Measurements from ENCODE around the gene IMMP2L.
"Not testable (repeated sequence)": the region's sequence is repeated elsewhere in the genome, so short reads cannot be mapped to it uniquely, and the experiment has no call there.

IMMP2L gene

DNA sequence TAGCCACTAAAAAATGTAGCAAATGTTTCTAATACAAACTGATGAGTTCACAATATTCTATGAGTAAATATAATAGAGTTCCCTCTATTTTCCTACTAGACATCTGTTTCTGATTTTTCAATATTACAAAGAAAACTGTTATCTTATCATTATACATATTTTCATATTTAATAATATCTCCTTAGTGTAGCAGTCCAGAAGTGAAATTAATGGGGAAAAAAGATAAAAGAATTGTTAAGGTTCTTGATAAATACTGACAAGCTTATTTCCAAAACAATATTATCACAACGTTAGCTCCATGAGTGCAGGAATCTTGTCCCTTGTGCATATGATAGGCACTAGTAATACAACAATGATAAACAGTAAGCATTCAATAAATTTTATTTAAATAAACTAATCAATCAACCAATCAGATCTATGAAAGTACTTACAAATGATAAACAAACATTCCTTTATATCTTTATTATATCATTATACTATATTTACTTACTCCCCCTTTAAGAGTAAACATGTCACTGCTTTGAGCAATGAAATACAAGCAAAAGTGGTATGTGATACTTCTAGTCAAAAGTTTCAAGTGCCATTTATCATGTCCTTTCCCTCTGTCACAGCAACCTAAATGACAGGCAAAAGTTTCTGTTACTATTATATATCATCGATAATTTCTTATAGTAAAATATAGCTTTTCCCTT is 103.1 kb downstream of the IMMP2L start:
- DNase-seq (ENCODE audit: low read depth) = no peak

DNA sequence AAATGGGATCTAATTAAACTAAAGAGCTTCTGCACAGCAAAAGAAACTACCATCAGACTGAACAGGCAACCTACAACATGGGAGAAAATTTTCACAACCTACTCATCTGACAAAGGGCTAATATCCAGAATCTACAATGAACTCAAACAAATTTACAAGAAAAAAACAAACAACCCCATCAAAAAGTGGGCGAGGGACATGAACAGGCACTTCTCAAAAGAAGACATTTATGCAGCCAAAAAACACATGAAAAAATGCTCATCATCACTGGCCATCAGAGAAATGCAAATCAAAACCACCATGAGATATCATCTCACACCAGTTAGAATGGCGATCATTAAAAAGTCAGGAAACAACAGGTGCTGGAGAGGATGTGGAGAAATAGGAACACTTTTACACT is 111.6 kb downstream of the IMMP2L start:
- DNase-seq (ENCODE audit: low read depth) = not testable (repeated sequence)

DNA sequence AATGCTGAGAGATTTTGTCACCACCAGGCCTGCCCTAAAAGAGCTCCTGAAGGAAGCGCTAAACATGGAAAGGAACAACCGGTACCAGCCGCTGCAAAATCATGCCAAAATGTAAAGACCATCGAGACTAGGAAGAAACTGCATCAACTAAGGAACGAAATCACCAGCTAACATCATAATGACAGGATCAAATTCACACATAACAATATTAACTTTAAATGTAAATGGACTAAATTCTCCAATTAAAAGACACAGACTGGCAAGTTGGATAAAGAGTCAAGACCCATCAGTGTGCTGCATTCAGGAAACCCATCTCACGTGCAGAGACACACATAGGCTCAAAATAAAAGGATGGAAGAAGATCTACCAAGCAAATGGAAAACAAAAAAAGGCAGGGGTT is 114.8 kb downstream of the IMMP2L start:
- not testable (repeated sequence) for DNase-seq (ENCODE audit: low read depth)

DNA sequence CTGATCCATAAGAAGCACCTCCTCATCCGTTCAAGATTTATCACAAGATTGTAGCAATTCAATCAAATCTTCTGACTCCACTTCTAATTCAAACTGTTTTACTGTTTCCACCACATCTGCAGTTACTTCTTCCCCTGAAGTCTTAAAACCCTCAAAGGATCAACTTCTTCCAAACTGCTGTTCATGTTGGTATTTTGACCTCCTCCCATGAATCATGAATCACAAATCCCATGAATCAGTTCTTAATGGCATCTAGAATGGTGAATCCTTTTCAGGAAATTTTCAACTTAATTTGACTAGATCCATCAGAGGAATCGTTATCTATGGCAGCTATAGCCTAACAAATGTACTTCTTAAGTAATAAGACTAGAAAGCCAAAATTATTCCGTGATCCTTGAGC is 122.3 kb downstream of the IMMP2L start:
- DNase-seq (ENCODE audit: low read depth) = no peak

DNA sequence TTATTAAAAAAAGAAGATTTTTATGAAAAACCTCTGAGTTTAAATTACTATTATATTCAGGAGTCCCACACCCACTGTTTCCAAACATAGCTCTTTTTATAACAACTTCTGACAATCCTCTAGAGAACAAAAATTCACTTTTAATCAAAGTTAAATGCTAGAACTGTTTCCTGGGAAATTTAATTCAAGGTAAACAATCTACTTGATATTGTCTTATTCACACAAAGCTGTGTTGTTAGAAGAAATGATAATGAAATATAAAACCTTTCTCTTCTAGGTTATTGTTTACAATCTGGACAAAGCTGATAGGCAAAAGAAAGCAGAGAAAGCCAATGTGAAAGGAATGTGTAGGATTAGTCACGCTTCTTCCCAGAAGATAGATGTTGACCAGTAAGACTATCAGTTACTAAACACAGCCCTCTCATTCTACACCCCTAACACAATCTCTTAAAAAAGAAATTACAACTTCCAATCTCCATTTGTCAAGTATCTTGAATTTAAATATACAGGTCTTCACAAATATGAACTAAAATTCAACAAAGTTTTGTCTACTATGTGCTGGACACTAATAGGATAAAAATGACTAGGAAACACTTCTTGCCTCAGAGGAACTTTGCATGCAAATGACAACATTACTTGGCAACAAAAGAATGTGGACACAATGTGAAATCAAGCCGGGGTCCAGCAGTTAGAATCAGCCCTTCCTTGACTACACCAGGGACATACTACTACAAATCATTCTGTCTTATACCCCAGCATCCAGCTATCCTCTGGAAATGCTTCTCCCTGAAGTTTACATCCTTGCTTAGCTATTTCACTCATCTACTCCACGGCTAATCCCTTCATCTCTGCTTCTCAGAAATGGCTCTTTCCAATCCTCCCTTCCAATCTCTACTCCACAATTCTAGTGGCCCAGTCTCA is 123.7 kb downstream of the IMMP2L start:
- DNase-seq (ENCODE audit: low read depth) = peak; percentile 60

DNA sequence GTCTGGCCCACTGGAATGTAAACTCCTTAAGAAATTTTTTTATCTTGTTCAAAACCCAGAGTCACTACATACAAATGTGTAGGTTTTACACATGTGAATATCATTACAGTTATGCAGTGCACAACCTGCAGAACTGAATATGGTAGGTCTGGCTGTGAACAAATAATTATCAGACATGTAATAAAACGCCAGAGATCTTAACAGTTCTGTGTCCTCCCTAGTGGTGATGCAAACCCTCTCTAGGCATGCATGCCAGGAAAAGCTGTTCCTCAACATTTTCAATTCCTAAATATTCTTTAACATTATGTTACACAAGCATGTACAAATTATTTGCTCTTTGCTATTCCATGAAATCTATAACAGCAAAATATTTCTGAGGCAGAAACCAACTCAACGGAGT is 124.6 kb downstream of the IMMP2L start:
- DNase-seq (ENCODE audit: low read depth) = peak; percentile 5

DNA sequence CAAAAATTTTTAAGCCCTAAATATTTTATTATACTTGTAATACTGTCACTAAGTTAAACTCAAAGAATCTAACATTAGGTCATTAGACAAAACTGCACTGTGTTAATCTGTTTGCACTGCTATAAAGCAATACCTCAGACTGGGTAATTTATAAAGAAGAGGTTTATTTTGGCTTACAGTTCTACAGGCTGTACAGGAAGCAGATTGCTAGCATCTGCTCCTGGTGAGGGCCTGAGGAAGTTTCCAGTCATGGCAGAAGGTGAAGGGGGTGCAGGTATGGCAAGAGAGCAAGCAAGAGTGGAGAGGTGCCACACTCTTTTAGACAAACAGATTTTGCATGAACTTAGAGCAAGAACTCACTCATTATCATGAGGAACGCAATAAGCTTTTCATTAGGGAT is 125.7 kb downstream of the IMMP2L start:
- no peak for DNase-seq (ENCODE audit: low read depth)

DNA sequence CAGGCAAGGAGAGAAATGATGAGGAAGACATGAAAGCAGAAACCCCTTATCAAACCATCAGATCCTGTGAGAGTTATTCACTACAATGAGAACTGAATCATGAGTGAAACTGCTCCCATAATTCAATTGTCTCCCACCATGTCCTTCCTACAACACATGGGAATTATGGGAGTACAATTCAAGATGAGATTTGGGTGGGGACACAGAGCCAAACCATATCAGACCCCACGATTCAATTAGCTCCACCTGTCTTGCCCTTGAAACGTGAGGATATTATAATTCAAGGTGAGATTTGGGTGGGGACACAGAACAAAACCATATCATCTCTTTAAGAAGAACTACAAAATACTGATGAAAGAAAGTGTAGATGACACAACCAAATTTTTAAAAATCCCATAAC is 128.9 kb downstream of the IMMP2L start:
- no peak for DNase-seq (ENCODE audit: low read depth)

DNA sequence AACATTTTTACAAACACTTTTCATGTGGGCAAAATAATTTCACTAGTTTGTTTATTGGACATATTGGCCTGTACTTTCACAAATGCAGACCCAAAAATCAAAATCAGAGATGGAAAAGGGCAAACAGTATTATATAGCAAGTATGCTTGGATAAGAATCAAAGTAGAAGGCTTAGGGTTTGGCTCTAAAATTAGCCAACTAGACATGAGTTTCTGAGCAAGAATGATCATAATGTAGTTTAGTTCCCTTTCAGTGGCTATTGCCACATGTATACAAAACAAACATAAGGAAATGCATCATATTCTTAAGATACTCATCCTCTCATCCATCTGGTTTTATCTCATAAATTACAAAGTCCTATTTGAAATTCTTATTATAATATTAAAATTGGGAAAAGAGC is 132.5 kb downstream of the IMMP2L start:
- DNase-seq (ENCODE audit: low read depth) = peak; percentile 77

DNA sequence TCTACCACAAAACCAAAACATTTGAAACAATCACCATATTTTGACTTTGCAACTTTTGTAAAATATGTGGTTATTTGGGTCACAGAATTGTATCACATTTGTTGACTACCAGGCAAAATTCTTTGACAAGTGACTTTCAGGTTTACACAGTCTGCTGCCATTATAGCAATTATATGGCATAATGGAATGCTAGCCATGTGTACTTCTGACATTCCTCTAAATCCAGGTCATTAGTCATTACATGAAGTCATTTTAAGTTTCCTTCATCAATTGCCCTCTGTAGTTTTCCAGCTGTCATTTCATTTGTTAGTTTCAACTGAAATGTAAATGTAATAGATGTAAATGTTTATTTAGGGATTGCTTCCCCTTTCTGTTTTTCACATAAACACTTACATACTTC is 137.5 kb downstream of the IMMP2L start:
- peak; percentile 58 for DNase-seq (ENCODE audit: low read depth)

DNA sequence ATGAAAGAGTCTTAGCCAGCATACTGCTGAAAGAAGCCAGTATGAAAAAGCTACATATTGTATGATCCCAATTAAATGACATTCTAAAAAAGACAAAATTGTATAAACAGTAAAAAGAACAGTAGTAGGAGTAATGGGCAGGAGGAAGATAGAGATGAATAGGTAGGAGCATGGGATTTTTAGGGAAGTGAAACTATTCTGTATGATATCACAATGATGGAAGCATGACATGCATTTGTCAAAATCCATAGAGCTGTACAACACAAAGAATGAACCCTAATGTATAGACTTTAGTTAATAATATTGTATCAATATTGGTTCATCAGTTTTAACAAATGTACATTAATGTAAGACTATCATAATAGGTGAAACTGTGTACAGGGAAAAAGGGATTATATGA is 147.9 kb downstream of the IMMP2L start:
- no peak for DNase-seq (ENCODE audit: low read depth)

DNA sequence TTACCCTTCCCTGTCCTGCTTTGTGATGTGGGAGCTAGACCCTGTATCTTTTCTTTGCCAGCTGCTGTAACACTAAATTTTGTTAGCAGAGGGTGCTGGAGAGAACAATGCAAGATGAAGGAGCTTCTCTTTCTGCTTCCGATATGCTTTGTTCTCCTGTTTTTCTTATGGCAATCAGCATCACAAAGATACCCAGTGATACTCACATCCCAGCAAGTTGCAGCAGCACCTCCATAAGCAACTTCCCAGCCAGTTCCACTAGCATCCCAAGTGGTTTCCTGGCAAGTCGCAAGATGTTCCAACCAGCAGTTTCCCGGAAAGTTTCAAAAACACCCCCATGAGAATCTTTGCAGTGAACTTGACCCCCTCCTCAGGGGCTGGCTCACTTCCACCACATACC is 148.6 kb downstream of the IMMP2L start:
- DNase-seq (ENCODE audit: low read depth) = no peak

DNA sequence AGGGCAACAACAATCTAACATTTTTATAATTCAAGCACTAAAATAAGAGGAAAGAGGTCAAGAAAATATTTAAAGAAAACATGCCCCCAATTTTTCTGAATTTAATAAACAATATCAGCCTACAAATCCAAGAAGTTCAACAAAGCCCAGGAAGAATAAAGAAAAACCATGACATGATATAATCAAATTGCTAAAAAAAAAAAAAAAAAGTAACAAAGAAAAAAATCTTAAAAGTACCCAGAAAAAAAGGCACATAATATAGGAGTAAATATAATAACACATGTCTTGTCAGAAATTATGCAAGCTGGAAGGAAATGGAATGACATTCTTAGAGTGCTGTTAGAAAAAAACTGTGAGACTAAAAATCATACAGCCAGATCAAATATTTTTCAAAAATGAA is 151.4 kb downstream of the IMMP2L start:
- DNase-seq (ENCODE audit: low read depth) = no peak

DNA sequence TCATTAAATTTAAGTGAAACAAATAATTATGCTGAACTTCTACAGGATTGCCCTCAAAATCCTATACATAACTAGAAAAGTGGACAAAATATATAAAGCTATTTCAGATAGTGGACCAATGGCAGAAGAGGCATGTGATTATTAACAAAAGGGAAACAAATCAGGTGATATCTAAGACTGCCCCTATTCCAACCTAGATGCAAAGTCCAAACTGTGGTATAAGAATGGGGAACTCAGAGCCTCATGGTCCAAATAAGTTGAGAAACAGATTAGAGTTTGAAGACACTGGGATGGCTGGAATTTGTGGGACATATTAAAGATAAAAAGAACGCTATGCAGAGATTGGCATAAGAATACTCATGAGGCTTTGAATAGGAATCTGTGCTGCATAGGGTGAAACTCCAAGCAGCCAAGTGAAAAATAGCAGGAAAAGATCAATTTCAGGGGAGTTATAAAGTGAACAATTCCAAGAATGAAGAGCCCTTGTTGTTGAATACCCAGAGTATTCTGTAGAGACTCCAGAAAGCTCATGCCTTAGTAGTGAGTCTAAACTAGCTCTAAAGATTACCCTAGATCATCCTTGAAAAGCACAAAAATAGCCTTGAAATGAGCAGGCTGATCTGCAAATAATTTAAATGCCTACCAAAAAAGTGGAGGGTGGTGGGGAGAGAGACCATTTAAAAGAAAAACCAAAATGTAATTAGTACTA is 152.4 kb downstream of the IMMP2L start:
- DNase-seq (ENCODE audit: low read depth) = peak; percentile 21

DNA sequence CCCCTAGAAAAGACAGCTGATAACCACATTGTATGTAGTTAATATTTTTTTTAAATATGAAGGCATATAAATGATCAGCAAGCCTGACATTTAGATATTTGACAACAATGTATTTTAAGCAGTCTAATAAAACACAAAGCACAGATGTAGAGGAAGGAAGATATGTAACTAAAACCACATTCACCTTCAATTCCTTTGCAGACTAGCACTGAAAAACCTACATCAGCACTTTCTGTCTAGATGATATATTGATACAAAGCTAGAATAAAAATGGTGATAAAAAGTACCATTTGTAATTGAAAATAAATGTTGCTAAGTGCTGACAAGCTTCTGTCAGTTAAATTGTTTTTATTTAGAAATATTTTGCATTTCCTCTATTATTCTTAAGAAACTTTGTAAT is 153.6 kb downstream of the IMMP2L start:
- DNase-seq (ENCODE audit: low read depth) = no peak

DNA sequence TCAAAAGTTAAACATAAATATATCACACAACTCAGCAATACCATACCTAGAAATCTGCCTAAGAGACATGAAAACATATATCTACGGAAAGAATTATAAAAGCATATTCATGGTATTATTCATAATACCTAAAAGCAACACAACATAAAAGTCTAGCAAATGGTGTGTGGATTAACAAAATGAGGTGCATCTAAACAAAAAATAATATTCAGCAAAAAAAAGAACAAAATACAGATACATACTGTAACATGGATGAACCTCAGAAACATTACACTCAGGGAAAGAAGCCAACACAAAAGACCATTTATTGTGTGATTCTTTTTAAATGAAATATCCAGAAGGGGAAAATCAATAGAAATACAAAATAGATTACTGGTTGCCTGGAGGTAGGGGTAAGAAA is 155.0 kb downstream of the IMMP2L start:
- no peak for DNase-seq (ENCODE audit: low read depth)

DNA sequence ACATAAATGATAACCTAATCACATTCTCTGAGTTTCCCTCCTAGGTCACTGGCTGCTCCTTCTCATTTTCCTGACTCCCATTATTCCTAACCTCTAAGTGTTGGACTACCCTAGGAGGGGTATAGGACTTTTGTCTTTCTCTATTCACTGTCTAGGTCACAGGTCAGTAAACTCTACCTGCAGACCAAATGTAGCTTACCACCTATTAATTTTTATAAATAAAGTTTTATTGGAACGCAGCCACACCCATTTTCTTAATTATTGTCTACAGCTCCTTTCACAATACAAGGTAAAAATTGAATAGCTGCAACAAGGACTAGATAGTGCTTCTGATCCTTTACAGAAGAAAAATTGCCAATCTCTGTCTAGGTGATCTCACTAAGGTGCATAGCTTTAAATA is 156.7 kb downstream of the IMMP2L start:
- DNase-seq (ENCODE audit: low read depth) = no peak

DNA sequence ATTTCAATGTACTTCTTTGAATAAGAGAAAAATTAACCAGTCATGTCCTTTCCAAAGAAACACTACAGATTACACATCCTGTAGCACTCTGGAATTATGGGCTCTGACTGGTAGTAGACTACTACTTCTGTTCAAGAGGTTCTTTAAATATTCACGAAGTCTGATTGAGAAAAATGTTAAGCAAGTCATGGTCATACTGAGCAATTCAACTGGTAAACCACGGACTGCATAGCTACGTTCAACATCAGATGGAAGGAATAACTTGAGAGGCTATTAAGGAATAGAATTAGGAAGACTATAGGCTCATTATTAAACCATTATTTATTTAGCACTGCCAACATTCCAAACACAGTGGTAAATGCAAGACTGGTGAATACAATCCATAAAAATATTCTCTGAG is 160.8 kb downstream of the IMMP2L start:
- DNase-seq (ENCODE audit: low read depth) = no peak

DNA sequence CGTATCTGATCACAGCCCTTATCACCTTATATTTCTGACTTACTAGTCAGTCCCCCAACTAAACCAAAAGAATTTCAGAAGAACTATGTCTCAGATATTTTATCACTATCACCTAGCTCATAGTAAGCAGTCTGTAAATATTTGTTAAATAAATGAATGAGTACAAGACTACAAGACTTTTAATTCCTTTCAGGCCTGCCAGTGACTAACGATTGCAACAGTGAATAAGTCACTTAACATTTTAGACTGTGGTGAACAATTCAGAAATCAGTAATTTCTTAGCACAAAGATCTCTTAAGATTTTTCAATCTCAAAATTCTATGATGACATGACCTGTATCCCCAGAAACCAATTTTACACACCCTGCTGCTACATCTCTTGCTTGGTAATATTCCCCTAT is 162.2 kb downstream of the IMMP2L start:
- no peak for DNase-seq (ENCODE audit: low read depth)

DNA sequence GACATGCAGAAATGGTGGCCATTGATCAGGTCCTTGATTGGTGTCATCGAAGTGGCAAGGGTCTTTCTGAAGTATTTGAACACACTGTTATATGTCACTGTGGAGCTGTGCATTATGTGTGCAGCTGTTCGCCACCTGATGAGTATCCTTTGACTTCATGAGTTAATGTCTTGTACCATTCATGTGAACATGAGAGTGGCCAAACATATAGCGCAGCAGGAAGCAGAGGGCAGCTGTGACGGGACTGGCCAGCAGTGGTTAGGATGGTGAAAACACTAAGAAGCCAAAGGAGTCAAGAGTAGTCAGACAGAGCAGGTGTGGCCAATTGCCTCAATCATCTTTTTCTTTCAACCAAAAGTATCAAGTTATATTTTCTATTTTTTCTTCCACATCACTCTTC is 167.4 kb downstream of the IMMP2L start:
- DNase-seq (ENCODE audit: low read depth) = no peak

DNA sequence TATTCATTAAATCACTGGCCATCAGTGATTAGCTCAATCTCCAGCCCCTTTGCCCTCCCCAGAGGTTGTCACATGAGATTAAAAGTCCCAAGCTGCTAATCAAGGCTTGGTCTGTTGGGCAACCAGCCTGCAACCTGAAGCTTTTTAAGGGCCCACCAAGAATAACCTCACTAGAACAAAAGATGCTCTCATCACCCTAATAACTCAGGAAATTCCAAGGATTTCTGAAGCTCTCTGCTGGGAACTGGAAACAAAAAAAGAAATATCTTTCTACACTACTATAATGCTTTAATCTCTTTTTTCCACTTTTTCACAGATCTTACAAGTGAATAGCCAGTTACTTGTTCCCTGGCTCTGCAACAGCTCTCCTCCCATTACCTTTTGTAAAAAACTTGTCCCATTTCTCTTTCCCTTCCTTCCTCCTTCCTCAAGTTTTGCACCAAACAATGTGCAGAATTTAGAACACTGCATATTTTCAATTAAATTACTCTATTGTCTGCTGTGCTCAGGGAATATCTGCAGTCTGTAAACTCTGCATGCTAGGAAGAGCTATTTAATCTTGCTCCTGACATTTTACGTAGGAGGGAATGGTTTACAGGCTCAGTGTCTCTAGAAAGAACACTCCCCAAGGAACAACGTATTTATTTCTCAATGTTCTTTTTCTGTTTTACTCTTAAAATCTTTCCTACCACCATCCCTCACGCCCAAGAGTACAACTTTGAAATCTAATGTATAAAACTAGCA is 169.1 kb downstream of the IMMP2L start:
- no peak for DNase-seq (ENCODE audit: low read depth)

DNA sequence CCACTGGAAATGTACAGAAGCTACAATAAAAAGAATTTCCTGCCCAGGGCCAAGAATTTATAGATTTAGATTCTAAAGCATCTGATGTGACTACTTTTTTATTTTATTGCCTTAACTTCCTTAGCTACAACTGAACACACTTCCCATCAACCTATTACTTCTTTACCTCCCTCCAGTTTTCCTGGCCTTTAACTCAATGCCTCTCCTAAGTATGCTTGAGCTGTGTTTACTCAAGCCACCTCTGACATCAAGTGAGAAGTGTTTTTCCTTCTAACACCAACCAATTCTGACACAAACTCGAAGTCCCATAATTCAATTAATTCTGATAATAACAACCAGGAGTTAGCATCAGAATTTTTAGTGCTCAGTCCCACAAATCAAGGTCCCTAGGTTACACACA is 170.0 kb downstream of the IMMP2L start:
- DNase-seq (ENCODE audit: low read depth) = no peak

Measured in fibroblast of gingiva (primary cell).